Measurements from ENCODE around the gene TPTE2. TPM values are rescaled to one million over a fixed set of nuclear protein-coding genes. Genes with fewer than 3 reads are reported as not detected.

TPTE2 gene
- total and polyA plus RNA-seq, 9 of the 15 experiments (the other 6 are each of a cell fraction or from before 2014, with no cell fraction given) = not detected

GRCh38 chr13:19591864-19592263 lies 30.5 kb upstream of the TPTE2 start:
- FAIRE-seq = no peak
- no peak for DNase-seq (ENCODE audit: extremely low read depth in 1 of 4, low spot score in 3 of 4)
- no peaks in the 10 kb centered on the region for H4K20me1 ChIP-seq (replicated peaks; ENCODE audit: control insufficient read depth, insufficient read depth, low read length)
- H3K9me1 ChIP-seq (ENCODE audit: control insufficient read depth, insufficient read depth, low read length) = no peaks in the 10 kb centered on the region
- H3K9ac ChIP-seq (ENCODE audit: insufficient read depth in 1 of 2, low read depth in 2 of 2, low read length in 2 of 2) = no peak overlapping the region
- H3K36me3 ChIP-seq (ENCODE audit: control insufficient read depth, insufficient read depth, low read length) = no peaks in the 10 kb centered on the region
- TF ChIP-seq E2F4 (CRISPR knock-in tag; IDR thresholded peaks at IDR 0.05; ENCODE audit: low read depth) (no peak), ZSCAN29 (IDR thresholded peaks at IDR 0.05) (no peak), KDM2B (CRISPR knock-in tag; IDR thresholded peaks at IDR 0.05) (no peak), BHLHE40 (IDR thresholded peaks at IDR 0.05; ENCODE audit: low read length) (no peak), PRMT5 (CRISPR knock-in tag; IDR thresholded peaks at IDR 0.05) (no peak), ETV6 (IDR thresholded peaks at IDR 0.05; ENCODE audit: borderline replicate concordance in 1 of 2, low read depth in 2 of 2, low read length in 1 of 2) (no peak), ETV6 (CRISPR knock-in tag; IDR thresholded peaks at IDR 0.05; ENCODE audit: borderline replicate concordance) (no peak), ZFP91 (CRISPR knock-in tag; IDR thresholded peaks at IDR 0.05) (no peak), ZNF224 (CRISPR knock-in tag; IDR thresholded peaks at IDR 0.05) (no peak), MTA3 (IDR thresholded peaks at IDR 0.05; ENCODE audit: borderline replicate concordance) (no peak), CC2D1A (IDR thresholded peaks at IDR 0.05) (no peak), TRIM28 (IDR thresholded peaks at IDR 0.05) (no peak), RBM22 (IDR thresholded peaks at IDR 0.05; ENCODE audit: low read depth, low read length, poor library complexity, severe bottlenecking) (no peak), MCM7 (IDR thresholded peaks at IDR 0.05) (no peak), GTF2E2 (tag; IDR thresholded peaks at IDR 0.05) (no peak), ZNF696 (CRISPR knock-in tag; conservative IDR thresholded peaks at IDR 0.05) (no peak)
- TF ChIP-seq, protein P1, sequence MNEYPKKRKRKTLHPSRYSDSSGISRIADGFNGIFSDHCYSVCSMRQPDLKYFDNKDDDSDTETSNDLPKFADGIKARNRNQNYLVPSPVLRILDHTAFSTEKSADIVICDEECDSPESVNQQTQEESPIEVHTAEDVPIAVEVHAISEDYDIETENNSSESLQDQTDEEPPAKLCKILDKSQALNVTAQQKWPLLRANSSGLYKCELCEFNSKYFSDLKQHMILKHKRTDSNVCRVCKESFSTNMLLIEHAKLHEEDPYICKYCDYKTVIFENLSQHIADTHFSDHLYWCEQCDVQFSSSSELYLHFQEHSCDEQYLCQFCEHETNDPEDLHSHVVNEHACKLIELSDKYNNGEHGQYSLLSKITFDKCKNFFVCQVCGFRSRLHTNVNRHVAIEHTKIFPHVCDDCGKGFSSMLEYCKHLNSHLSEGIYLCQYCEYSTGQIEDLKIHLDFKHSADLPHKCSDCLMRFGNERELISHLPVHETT (CRISPR knock-in tag; conservative IDR thresholded peaks at IDR 0.05 in 1 of 2, IDR thresholded peaks at IDR 0.05 in 1 of 2) = no peak
- TF ChIP-seq, protein P2, sequence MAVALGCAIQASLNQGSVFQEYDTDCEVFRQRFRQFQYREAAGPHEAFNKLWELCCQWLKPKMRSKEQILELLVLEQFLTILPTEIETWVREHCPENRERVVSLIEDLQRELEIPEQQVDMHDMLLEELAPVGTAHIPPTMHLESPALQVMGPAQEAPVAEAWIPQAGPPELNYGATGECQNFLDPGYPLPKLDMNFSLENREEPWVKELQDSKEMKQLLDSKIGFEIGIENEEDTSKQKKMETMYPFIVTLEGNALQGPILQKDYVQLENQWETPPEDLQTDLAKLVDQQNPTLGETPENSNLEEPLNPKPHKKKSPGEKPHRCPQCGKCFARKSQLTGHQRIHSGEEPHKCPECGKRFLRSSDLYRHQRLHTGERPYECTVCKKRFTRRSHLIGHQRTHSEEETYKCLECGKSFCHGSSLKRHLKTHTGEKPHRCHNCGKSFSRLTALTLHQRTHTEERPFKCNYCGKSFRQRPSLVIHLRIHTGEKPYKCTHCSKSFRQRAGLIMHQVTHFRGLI (CRISPR knock-in tag; IDR thresholded peaks at IDR 0.05) = no peak
- no peaks in the 10 kb centered on the region for H3K79me2 ChIP-seq (ENCODE audit: control insufficient read depth, insufficient read depth, low read length)
- no peak overlapping the region for H3K27ac ChIP-seq (ENCODE audit: extremely low read depth, low read depth, low read length)
- H3K27me3 ChIP-seq (ENCODE audit: control insufficient read depth in 2 of 2, insufficient read depth in 2 of 2, low read length in 2 of 2) = no peaks in the 10 kb centered on the region
- no peak for ATAC-seq
- 36% methylated on average over 4 of the region's 7 CpGs for WGBS (ENCODE audit: insufficient coverage, low coverage, missing lambda C conversion rate)
- H3K4me1 ChIP-seq (replicated peaks in 1 of 2; ENCODE audit: control insufficient read depth in 2 of 2, insufficient read depth in 2 of 2, low read length in 2 of 2) = peaks cover under 1 to 4% of the 10 kb centered on the region in 2 experiments; a peak in 3 of 5 replicates
- in situ Hi-C loops (cut with MboI) (no loop called here), intact Hi-C loops (cut with micrococcal nuclease) (no loop called here)
- no peak overlapping the region for H3K4me2 ChIP-seq (ENCODE audit: insufficient read depth, low read length)
- no TSS peak for BruUV-seq (replicated peaks)
- H3K4me3 ChIP-seq = no peak overlapping the region
- H2AFZ ChIP-seq (ENCODE audit: low read depth, low read length) = no peak overlapping the region
- CTCF ChIA-PET (ENCODE audit: low intra/inter-chr PET ratio) = no interaction called here
- POLR2A ChIA-PET = no interaction called here
- H3K9me3 ChIP-seq (replicated peaks; ENCODE audit: control insufficient read depth, insufficient read depth, low read depth, low read length) = no peaks in the 10 kb centered on the region; the same call in 1 of the 2 replicates

Measured in K562 (cell line).